HG03135 (cell line): Measurements from ENCODE around the gene ABCA9.
"Not testable (repeated sequence)": the region's sequence is repeated elsewhere in the genome, so short reads cannot be mapped to it uniquely, and the experiment has no call there.

Source experiments
- ATAC-seq: cut with Tn5 transposase; IDR thresholded peaks from one replicate; pipeline ENCODE4 v1.9.1; 2021; ENCODE audit warnings: mild to moderate bottlenecking, moderate library complexity; ENCODE audit not compliant: unreplicated experiment

ABCA9 gene

DNA sequence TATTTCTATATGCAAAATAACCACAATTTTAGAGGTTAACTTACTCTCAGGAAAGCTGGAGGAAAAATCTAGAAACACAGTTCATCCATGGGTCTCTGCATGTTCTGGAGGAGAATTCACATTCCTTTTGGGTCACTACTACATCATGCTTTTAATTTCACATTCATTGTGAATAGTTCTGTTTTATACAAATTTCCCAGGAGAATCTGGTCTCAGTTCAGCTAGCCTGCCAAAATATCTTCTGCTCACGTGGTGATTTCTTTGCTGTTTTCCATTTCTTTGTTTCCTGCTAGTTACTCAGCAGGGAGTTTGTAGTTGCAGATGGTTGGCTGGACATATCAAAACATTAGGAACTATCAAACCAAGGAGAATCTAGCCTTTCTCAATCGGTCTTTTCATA is at the start of gene ABCA9:
TSS of gene ABCA9 (minus strand) at position 106 of the 400 bp plus-strand sequence. CDS start 9,801 bp downstream, outside the sequence.
- no peak for ATAC-seq

DNA sequence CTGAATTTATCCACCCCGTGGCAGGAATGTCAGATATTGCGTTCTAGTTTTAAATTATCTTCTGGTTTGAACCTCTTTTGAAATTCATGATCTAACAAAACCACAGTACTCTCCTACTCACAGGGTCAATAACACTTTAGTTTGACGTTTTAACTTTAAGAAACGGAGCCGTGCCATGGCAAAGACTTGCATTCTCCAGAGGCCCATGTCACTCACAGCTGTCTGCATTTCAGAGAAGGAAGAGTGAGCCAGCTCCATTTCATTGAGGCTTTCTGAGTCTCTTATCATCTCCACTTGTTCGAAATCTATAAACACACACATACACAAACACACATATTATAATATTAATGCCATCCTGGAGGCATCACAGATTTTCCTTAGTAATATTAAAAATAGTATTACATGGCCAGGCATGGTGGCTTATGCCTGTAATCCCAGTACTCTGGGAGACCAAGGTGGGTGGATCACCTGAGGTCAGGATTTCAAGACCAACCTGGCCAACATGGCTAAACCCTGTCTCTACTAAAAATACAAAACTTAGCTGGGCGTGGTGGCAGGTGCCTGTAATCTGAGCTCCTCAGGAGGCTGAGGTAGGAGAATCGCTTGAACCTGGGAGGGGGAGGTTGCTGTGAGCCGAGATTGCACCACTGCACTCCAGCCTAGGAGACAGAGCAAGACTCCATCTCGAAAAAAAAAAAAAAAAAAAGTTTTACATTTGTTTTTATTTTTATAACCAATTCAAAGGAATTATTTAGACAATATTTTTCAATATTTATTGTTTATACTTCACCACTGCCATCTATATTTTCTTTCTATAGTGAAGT is 45.4 kb upstream of the ABCA9 start:
- no peak for ATAC-seq

DNA sequence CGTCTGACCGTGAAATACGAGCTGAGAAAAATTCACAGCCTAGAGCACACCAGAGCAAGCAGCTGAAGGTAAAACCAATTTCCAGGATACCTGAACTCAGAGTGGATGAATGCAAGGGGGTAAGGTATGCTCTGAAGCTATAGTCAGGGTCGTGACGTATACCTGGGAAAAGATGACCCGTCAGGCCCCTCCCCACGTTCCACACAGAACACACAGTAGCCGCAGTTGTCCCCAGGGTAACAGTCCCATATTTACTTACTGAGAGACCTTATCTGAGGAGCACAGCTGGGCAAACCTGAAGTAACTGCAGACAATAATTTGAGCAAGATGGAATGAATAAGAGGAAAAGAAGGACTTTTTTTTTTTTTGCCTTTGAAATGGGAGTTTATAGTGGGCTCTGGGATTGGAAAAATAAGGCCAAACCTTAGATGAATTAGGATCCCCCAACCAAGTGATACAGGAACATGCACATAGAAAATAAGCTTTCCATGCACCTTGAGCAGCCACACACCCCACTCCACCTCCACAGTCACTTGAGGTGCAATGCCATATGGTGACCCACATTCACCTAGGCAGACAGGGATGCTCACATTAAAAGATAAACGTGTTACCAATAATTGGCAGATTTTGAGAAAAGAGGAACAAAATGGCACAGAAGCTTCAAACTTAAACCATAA is 43.0 kb upstream of the ABCA9 start:
- no peak for ATAC-seq

DNA sequence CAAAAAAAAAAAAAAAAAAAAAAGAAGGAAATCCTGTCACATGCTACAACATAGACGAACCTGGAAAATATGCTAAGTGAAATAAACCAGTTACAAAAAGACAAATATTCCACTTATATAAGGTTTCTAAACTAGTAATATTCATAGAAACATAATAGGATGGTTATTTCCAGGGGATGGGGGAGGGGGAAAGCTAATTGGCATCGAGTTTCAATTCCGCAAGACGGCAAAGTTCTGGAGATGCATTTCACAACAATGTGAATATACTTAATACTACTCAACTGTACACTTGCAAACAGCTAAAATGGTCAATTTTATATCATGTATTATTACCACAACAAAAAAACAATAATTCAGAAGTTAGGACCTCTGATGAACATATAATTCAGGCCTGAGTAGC is 37.9 kb upstream of the ABCA9 start:
- ATAC-seq, result no peak

GRCh38 chr17:69096541-69096940 is 35.8 kb upstream of the ABCA9 start:
- ATAC-seq, result no peak

DNA sequence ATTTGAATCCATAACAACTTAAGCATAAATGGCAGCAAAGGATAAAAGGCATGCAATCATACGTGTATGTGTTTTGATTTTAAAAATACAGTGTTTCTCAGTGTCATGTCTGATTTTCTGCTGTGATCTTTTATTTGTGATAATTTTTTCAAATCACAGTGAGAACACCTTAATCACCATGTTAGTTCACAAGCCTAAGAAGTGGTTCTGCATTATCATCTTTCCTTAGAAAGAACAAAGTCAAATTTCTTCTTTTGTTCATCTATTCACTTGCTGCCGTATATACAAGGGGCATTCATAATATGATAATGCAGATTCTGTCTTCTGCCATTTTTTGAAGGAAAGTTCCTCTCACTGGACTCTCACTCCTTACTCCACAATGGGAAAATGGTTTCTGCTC is 33.3 kb upstream of the ABCA9 start:
- no peak for ATAC-seq

- no peak for ATAC-seq
Measured at GRCh38 chr17:69093279-69093789, 32.6 kb upstream of the ABCA9 start.

DNA sequence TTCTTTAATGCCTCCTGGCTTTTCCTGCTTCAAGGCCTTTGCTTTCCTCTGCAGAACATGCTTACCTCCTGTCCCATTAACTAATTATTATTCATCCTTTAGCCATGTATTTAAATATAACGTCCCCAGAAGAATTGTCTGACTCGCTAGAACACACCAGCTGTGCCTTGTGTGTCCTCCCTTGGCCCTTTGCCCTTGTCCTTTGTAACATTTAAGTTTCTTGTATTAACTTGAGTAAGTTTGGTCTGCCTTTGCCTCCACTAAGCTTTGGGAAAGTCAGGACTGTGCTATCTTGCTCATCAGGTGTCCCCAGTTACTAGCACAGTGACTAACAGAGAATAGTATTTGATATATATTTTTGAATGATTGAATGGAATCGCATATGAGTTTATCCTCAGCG is 29.6 kb upstream of the ABCA9 start:
- no peak for ATAC-seq

DNA sequence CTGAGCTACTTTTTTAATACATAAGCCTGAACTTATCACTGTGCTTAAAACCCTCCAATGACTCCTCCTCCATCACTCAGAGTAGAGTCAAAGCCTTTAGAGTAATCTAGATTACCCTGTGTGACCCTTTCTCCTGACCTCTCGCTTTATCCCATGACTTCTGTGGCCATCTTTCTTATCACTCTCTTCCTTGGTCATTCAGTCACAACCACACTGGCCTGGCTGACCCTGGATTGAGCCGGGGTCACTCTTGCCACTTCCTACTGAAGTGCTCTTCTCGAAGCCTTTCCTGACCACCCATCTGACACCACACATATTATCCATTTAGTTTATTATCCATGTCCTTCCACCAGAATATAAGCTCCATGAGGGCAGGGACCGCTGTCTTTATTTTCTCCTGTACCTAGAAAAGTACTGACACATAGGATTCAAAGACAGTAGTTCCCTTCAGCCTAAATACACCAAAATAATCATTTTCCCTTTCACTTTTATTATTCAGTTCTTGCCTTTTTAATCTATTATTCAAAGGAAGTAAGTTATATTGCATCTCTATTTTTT is 28.0 kb upstream of the ABCA9 start:
- ATAC-seq, result no peak

- no peak for ATAC-seq
Measured at GRCh38 chr17:69086641-69087040, 25.9 kb upstream of the ABCA9 start.

- no peak for ATAC-seq
Measured at GRCh38 chr17:69084911-69085310, 24.2 kb upstream of the ABCA9 start.

- ATAC-seq, result no peak
Measured at GRCh38 chr17:69082696-69083095, 22.0 kb upstream of the ABCA9 start.

- no peak for ATAC-seq
Measured at GRCh38 chr17:69078864-69079263, 18.1 kb upstream of the ABCA9 start.

DNA sequence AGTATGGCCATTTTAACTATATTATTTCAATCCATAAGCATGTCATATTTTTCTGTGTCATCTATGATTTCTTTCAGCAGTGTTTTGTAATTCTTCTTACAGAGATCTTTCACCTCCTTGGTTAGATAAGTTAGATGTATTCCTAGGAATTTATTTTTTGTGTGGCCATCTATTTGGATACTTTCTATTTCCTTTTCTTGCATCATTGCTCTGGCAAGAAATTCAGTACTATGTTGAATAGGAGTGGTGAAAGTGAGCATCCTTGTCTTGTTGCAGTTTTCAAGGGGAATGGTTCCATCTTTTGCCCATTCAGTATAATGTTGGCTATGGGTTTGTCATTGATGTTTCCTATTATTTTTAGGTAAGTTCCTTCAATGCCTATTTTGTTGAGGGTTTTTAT is 15.1 kb upstream of the ABCA9 start:
- no peak for ATAC-seq

DNA sequence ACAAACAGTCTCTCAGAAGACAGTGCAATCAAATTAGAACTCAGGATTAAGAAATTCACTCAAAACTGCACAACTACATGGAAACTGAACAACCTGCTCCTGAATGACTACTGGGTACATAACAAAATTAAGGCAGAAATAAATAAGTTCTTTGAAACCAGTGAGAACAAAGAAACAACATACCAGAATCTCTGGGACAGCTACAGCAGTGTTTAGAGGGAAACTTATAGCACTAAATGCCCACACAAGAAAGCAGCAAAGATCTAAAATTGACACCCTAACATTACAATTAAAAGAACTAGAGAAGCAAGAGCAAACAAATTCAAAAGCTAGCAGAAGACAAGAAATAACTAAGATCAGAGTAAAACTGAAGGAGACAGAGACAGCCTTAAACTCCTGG is 12.7 kb upstream of the ABCA9 start:
- ATAC-seq, result not testable (repeated sequence)

- not testable (repeated sequence) for ATAC-seq
Measured at GRCh38 chr17:69072803-69073256, 12.1 kb upstream of the ABCA9 start.

DNA sequence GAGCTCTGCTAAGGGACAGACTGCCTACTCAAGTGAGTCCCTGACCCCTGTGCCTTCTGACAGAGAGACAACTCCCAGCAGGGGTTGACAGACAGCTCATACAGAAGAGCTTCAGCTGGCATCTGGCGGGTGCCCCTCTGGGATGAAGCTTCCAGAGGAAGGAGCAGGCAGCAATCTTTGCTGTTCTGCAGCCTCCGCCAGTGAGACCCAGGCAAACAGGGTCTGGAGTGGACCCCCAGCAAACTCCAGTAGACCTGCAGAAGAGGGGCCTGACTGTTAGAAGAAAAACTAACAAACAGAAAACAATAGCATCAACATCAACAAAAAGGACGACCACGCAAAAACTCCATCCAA is 10.5 kb upstream of the ABCA9 start:
- not testable (repeated sequence) for ATAC-seq

GRCh38 chr17:69070378-69071232 is 9.9 kb upstream of the ABCA9 start:
- not testable (repeated sequence) for ATAC-seq

DNA sequence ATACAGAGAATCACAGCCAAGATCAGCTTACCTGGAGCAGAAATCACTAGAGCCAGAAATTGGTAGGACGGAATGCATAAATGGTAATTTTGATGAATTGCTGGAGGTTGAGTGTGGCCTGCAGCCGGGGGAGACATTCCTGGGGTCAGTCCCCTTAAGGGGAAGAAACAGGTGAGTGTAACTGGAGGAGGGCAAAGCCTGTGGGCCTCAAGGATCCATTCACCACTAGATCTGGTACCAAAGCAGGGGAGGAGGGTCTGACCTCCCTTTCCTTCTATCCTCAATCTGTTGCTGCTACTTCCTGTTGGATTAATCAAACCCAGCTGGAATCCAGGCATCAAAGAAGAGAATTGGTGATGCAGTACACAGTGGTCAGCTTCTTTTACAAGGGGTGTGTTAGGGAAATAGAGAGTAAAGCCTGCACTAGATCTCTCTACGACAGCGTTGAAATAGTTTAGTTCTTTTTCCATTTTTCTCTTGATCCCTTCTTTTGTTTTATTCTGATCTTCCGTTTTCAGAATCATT is 8.6 kb upstream of the ABCA9 start:
- ATAC-seq, result no peak

GRCh38 chr17:69067274-69068047 is 6.7 kb upstream of the ABCA9 start:
- ATAC-seq, result no peak
